Lower lobe of right lung (tissue), 2 donors: ENCODE measurements around the gene CCDC89. TPM values are rescaled to one million over a fixed set of nuclear protein-coding genes. Genes with fewer than 3 reads are reported as not detected.

ENCODE experiments used
- ATAC-seq, 2 donors: fragments of 200-7000 bp; cut with Tn5 transposase; one replicate each; pipeline ENCODE4 v1.9.1; 2020 to 2022; ENCODE audit warnings: mild to moderate bottlenecking in 2 of 2, moderate library complexity in 2 of 2
- DNase-seq: peaks from one replicate; pipeline ENCODE4 v3.0.0-alpha.2; 2020
- H3K27ac ChIP-seq: fragments of 200-600 bp; one replicate; pipeline ENCODE4 v1.8.0; 2022
- H3K27me3 ChIP-seq: fragments of 200-600 bp; one replicate; pipeline ENCODE4 v1.8.0; 2022; ENCODE audit warnings: low read depth
- H3K36me3 ChIP-seq: fragments of 200-600 bp; one replicate; pipeline ENCODE4 v1.8.0; 2022; ENCODE audit warnings: mild to moderate bottlenecking
- H3K4me1 ChIP-seq: fragments of 200-600 bp; one replicate; pipeline ENCODE4 v1.8.0; 2022
- H3K4me3 ChIP-seq: fragments of 200-600 bp; one replicate; pipeline ENCODE4 v1.8.0; 2022; ENCODE audit warnings: mild to moderate bottlenecking
- H3K9me3 ChIP-seq: fragments of 200-600 bp; one replicate; pipeline ENCODE4 v1.8.0; 2022
- intact Hi-C: fragments of 100-400 bp; cut with DNase I; formaldehyde crosslinking; loops from one replicate; pipeline ENCODE4 v1.11.0; 2022
- total RNA-seq: library from RNA; stranded (reverse); fragmentation: NEBNext Ultra II Directional; extraction: Animal tissue kit (Norgen Biotek cat#: 25700); gene quantifications from one replicate; pipeline ENCODE4 v1.2.1, GENCODE V29; 2021
- TF ChIP-seq, protein P1 (sequence below): fragments of 200-600 bp; IDR thresholded peaks from one replicate; pipeline ENCODE4 v1.8.0; 2022; ENCODE audit warnings: antibody characterized with exemption, mild to moderate bottlenecking
- donor health status: DM: no; HTN: yes; CAD: no; lungs with severe emphysema.

CCDC89 gene
- total RNA-seq, 1 donor from 2014 or later, result 1.6 TPM

DNA sequence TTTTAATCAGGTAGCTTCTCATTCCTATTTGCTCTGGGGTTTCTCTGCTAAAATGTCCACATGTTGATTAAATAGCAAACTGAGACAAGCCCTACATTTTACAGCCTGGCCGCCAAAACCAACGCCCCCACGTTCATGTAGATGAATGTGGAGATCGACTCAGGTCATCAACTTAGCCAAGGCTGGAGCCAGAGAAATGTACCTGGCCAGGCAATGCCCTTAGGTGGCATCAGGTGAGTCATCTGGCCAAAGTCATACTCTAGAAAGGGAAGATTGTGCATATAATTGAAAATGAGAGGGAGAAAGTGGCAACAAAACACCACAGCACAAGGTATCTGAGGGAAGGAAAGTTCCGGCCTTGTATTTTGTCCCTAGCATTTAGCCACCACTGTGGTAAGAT is 37.1 kb upstream of the CCDC89 start:
- H3K27me3 ChIP-seq, result no peaks in the 10 kb centered on the region
- no peak for ATAC-seq
- no peak overlapping the region for H3K27ac ChIP-seq
- H3K36me3 ChIP-seq, result no peaks in the 10 kb centered on the region
- H3K4me1 ChIP-seq, result no peaks in the 10 kb centered on the region
- no peak overlapping the region for H3K4me3 ChIP-seq
- no peak for DNase-seq
- intact Hi-C loops, result no loop called here
- H3K9me3 ChIP-seq, result no peaks in the 10 kb centered on the region
- TF ChIP-seq, protein P1, sequence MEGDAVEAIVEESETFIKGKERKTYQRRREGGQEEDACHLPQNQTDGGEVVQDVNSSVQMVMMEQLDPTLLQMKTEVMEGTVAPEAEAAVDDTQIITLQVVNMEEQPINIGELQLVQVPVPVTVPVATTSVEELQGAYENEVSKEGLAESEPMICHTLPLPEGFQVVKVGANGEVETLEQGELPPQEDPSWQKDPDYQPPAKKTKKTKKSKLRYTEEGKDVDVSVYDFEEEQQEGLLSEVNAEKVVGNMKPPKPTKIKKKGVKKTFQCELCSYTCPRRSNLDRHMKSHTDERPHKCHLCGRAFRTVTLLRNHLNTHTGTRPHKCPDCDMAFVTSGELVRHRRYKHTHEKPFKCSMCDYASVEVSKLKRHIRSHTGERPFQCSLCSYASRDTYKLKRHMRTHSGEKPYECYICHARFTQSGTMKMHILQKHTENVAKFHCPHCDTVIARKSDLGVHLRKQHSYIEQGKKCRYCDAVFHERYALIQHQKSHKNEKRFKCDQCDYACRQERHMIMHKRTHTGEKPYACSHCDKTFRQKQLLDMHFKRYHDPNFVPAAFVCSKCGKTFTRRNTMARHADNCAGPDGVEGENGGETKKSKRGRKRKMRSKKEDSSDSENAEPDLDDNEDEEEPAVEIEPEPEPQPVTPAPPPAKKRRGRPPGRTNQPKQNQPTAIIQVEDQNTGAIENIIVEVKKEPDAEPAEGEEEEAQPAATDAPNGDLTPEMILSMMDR, result no peak

DNA sequence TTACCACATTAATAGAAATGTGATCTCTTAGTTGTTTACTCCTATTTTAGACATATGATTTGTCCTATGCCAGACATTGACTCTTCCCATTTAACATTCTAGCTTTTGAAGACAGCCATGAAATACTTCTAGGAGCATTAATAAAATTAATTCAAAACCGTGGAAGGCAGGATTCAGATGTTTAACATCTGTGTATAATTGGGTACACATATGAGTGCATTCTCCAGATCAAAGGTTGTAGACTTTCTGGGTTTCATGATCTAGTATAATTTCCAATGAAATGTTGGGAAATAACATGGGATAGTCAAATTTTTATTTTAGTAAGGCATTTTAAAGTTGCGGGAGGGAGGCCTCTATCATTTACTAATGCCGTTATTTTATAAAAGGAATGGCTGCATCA is 35.2 kb upstream of the CCDC89 start:
- Histone ChIP-seq H3K27me3 (no peaks in the 10 kb centered on the region), H3K27ac (no peak overlapping the region), H3K4me3 (no peak overlapping the region), H3K36me3 (no peaks in the 10 kb centered on the region), H3K9me3 (no peaks in the 10 kb centered on the region), H3K4me1 (no peaks in the 10 kb centered on the region)
- no peak for ATAC-seq
- TF ChIP-seq, protein P1, result no peak
- no peak for DNase-seq
- intact Hi-C loops, result no loop called here

DNA sequence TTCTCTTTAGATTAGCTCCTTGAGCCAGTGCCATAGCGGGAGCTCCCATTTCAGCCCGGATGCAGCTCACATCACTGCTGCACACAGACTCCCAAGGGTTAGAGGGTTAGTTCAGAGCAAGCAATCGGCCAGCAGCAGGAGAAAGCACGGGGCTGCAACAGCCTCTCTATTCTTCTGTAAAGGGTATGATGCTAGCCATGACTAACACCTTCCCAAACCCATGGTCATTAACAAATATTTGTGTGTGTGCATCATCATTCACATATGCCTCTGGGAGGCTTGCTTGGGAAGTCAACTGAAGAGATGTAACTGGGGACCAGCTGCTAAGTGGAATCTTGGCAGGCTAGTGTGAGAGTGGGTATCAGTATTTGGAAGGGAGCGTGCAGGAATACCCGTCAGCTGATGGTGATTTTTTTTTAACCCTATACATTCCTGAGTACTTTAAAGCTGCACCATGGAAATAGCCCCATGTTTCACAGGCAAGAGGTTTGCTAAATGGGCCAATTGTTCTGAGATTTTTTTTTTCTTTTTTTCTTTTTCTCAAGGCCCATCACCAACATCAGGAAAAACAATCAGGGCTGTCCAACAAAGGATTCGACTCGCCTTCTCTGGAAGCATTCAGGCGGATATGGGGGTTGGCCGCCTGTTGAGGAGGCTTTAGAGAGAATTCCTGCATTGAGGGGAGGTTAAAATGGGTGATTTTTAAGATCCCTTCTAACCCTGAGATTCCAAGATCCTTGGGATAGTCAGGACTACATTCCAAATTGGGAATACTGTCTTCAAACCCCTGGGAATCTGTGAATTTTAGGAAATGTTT is 33.2 kb upstream of the CCDC89 start:
- H3K36me3 ChIP-seq, result no peaks in the 10 kb centered on the region
- intact Hi-C loops, result no loop called here
- H3K27me3 ChIP-seq, result no peaks in the 10 kb centered on the region
- TF ChIP-seq, protein P1, result no peak
- H3K27ac ChIP-seq, result peak overlapping the region; percentile 66
- no peaks in the 10 kb centered on the region for H3K4me1 ChIP-seq
- DNase-seq (no peak), ATAC-seq (peak; percentile 47 to 72)
- H3K9me3 ChIP-seq, result no peaks in the 10 kb centered on the region
- H3K4me3 ChIP-seq, result peak overlapping the region; percentile 29

DNA sequence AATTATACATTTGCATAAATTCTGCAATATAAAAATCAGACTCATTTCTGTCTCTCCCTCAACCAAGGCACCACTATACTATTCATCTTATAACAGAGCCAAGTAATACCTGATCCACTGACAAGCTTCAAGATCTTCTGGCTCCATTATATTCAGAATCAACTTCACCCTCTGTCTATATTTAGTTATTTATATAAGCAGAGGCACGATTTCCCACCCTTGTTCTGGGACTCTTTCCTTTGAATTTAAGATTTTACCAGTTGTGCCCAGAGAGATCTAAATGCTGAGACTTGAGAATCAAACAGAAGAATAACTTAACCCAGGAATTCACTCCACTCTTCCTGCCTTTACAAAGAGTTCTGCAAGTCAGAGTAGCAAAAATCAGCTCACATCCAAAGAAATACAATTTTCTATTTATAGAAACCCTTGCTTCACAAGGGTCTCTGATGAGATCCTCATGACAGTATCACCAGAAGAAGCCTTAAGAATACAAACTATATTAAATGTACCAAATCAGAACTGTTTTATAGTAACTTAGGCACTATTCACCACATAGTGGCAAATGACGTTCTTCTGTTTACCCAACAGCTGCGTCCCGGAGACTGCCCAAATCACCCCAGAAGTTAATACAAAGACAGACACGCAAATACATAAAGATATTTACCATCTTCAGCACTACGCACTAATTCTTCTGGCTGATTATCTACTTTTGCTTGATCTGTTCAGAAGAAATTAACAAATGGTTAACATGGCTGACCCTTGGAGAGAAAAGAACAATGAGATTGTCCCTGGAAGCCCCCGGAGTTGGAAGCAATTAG is 32.3 kb upstream of the CCDC89 start:
- intact Hi-C loops, result no loop called here

DNA sequence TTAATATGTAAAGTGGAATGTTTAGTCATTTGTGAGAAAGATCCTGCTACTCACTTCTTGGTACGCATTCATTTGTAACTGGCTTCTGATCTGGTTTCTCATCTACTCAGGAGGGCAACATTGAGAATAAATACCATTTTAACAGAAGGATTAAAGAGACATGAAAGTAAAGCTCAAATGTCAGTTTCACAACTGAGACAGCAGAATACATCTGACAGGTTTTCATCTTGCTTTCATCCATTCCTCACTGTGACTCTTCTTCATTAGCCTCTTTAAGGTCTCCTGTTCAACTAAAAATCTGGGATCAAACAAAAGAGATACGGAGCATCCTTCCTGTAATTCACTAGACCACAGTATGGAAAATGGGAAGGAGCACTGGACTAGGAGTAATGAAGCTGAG is 31.4 kb upstream of the CCDC89 start:
- no peaks in the 10 kb centered on the region for H3K4me1 ChIP-seq
- ATAC-seq (no peak), DNase-seq (no peak)
- intact Hi-C loops, result no loop called here
- no peaks in the 10 kb centered on the region for H3K36me3 ChIP-seq
- H3K9me3 ChIP-seq, result no peaks in the 10 kb centered on the region
- H3K4me3 ChIP-seq, result no peak overlapping the region
- no peak overlapping the region for H3K27ac ChIP-seq
- TF ChIP-seq, protein P1, result no peak
- H3K27me3 ChIP-seq, result no peaks in the 10 kb centered on the region

More for the DNA sequence above, 32.3 kb upstream of the CCDC89 start:
- Histone ChIP-seq H3K27me3 (no peaks in the 10 kb centered on the region), H3K36me3 (no peaks in the 10 kb centered on the region), H3K4me1 (no peaks in the 10 kb centered on the region), H3K4me3 (peak overlapping the region; percentile 29), H3K9me3 (no peaks in the 10 kb centered on the region), H3K27ac (peak overlapping the region; percentile 66)
- TF ChIP-seq, protein P1, result no peak
- no peak for DNase-seq
- ATAC-seq, result no peak
